Amniotic stem cell (primary cell): Measurements from ENCODE around the gene GTPBP8.
"Not testable (repeated sequence)": the region's sequence is repeated elsewhere in the genome, so short reads cannot be mapped to it uniquely, and the experiment has no call there.

ENCODE experiments used
- DNase-seq: peaks from one replicate; lab custom pipeline; 2025; lab: John Stamatoyannopoulos, UW

Gene GTPBP8

DNA sequence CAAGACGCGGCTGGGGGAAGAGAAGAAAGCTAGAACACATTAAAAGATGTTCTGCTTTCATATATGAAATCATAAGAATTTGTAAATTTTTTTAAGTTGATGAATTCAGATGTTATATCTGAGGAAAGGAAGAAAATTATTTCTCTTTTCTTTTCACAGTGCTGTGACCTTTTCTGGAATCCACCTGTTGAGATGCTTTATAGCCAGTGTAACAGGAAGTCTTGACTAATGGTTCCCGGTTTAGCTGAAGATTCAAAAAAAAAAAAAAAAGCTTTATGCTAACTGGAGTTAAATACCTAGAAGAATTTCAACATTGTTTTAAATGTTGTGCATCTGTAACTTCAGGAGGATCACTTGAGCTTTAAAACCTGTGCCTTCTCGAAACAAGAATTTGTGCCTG is 9.9 kb downstream of the GTPBP8 start:
- DNase-seq = no peak

DNA sequence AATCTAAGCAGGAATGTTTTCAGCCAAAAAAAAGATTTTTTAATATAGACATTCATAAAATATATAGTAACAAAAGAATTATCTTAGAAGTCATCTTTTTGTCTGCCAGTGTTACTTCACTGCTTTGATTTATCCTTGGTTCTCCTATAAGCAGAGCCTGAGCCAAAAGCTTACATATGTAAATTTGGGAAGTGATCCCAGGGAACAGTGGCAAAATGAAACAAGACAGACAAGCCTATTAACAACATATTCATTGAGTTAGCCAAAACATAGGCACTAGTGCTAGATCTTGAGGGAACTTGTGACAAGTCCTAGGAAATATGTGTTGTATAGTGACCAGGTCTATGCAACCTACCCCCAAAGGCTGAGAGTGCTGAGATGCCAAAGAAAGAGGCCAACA is 11.3 kb downstream of the GTPBP8 start:
- no peak for DNase-seq

GRCh38 chr3:113002679-113003078 is 11.9 kb downstream of the GTPBP8 start:
- DNase-seq = no peak

DNA sequence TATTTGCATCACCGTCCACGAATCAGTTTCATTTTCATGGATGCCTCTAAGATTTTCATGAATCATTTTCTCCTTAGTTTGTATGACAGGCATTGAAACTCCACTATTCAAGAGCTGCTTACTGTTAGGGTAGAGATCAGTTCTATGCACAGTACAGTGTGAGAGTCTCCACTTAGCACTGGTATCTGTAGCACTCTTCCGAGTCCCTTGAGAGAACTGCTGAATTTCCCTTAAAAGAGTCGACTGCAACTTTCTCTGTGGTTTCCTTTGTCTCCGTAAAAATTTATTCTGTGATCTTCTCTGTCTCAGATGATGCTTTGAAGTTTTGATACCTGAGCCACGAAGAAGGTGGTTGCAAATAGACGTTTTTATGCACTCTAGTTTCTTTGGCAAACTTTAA is 14.8 kb downstream of the GTPBP8 start:
- no peak for DNase-seq

- no peak for DNase-seq
Measured at GRCh38 chr3:113006359-113007056, 15.7 kb downstream of the GTPBP8 start.

DNA sequence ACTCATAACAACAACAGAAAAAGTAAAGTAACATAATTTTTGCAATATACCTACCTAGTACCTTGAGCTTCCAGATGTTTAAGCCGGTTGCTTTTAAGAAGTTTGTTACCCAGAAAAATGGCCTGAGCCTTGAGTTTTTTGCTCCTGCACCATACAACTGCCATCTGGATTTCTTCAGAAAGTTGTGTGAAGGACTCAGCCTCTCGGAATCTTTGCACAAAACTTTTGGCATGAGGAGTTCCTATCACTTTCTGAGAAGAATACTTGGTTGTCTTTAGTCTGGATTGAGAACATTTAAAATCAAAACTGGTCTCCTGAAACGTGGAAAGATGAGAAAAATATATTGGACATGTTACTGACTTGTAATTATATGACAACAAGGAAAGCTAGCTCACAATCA is 17.3 kb downstream of the GTPBP8 start:
- no peak for DNase-seq

- DNase-seq = no peak
Measured at GRCh38 chr3:113013593-113013992, 22.8 kb downstream of the GTPBP8 start.

DNA sequence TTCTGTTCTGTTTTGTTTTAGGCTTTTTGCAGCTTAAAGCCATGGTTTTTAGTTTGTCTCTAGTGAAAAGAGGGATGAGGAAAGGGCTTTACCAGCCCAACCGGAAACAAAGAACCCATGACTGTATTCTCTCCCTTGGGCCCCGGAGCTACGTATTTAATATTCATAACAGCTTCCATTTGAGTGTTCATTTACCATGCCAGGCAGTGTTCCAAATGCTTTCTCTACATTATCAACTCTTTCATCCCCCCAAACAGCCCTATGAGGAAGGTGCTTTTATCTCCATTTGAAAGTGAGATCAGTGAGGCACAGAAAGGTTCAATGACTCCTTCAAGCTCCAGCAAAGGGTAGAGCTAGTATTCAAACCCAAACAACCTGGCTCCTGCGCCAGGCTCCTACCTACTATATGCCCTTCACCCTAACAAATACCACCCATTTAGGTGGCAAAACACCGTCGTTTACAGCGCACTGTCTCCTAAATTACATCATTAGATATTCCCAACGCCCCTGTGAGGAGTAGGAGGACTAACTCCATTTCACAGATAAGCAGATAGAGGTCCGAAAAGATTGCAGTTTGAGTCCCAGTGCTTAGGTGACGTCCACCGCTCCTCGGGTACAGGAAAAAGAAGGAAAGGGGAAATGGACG is 27.9 kb downstream of the GTPBP8 start:
- DNase-seq = no peak

DNA sequence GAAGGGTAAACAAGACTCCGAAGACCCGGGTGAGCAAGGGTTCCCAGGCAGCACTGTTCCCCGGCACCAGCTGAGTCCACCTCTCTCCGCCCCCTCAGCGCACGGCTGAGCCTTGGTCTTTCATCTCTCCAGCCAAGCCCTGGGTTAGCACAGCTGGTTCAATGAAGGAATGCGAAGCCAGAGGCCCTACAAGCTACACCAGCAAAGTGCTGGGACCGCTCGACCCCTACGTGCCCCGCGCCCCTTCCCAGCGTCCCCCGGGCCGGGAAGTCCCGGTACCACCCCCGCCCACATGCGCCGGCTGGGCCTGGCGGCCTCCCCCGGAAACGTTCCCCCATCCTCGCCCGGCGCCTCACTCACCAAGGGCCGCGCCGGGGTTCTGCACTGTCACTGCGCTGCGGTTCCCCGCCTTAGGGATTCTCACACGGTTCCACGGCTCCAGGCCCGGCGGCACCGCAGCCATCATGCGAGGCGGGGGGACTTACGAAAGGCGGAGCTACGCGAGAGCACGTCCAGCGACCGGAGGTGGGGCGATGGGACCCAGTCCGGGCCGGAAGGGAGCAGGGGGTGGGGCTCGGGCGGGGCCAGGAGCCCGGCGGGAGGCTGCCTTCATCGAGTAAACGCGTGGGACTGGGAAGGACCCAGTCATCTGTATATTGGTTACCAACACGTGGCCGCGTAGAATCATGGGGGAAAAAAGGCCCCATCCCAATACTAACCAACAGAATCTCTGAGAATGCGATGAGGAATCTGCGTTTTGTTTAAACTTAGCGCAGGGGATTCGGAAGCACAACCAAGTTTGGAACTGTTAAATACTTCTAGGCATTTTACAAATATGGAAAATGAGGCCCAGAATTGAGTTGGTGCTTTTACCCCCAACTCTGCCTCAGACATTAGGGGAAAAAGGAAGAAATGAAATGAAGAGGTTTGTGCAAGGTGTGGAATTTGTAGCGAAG is 28.7 kb downstream of the GTPBP8 start:
- DNase-seq = peak; percentile 89

- no peak for DNase-seq
Measured at GRCh38 chr3:113021471-113021870, 30.7 kb downstream of the GTPBP8 start.

DNA sequence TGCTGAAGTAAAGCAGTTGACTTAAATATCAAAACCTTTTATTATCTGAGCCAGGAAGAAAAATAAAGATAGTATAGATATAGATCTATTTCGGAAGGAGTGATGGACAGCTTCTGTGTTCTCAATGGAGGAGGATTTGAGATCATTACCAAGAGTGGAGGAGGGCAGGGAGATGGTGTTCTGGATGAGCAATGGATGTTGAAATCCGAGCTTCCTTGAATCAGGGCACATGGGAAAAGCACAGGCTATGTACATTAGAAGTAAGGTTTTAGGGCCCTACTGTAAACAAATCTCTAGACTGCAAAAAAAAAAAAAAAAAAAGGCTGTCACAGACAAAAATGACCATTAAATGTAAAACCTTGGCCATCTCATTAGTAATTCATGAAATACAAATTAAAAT is 43.2 kb downstream of the GTPBP8 start:
- DNase-seq = no peak

GRCh38 chr3:113035387-113035982 is 44.7 kb downstream of the GTPBP8 start:
- peak; percentile 54 for DNase-seq

DNA sequence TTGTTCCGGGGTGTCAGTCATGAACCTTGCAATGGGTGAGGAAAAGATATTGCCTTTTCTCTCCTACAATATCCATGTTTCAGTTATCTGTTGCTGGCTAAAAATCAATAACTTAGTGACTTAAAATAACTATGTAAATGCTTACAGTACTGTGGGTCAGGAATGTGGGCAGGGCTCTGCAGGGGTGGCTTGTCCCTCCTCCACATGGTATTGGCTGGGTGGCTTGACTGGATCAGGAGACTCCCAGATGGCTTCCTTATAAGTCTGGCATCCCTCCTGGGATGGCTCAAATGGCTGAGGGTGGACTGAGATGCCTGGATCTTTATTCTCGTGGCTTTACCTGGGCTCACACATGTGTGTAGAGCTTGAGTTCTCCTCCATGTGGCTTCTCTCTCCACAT is 47.5 kb downstream of the GTPBP8 start:
- no peak for DNase-seq

DNA sequence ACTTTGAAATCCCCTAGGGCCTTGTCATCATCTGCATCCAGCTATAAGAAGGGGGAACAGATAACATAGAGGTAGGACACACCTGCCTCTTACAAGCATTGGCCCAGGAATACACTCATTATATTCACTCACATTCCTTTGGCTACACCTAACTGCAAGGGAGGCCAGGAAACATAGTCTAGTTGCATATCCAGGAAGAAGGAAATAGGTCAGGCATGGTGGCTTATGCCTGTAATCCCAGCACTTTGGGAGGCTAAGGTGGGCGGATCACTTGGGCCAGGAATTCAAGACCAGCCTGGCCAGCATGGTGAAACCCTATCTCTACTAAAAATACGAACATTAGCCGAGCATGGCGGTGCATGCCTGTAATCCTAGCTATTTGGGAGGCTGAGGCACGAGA is 48.8 kb downstream of the GTPBP8 start:
- no peak for DNase-seq

- DNase-seq = no peak
Measured at GRCh38 chr3:113040231-113040630, 49.4 kb downstream of the GTPBP8 start.

GRCh38 chr3:113043686-113044085 is 52.9 kb downstream of the GTPBP8 start:
- DNase-seq = no peak

GRCh38 chr3:113046186-113046965 is 55.6 kb downstream of the GTPBP8 start:
- DNase-seq = not testable (repeated sequence)

DNA sequence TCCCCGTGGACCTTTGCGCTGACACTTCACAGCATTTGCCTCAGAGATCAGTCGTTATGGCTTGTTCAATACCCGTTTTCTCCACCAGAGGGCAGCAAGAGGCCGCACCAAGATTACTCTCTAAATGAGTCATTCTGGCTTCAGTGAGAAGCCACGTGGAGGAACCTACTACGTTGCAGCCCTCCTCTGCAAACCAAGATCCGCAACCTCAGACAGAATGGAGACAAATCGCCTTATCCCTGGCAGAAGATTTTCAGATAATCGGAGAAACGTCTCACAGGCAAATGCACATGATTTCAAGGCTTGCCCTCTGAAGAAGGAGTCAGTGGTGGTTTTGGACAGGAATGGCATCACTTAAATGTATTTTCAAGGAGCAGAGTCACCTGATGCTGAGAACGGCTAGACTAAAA is 60.5 kb downstream of the GTPBP8 start:
- peak; percentile 20 for DNase-seq
